SK-N-SH (cell line): Measurements from ENCODE around the gene AUTS2. TPM values are rescaled to one million over a fixed set of nuclear protein-coding genes. Genes with fewer than 3 reads are reported as not detected.
A peak's percentile ranks its signal among the peaks of the same experiment; 100 is the strongest.

Experiments used
- CTCF ChIA-PET: fragments of 300-600, 350-600 bp; formaldehyde crosslinking; extraction: SDS; loops from one replicate; lab custom pipeline; 2021; lab: Yijun Ruan, JAX
- POLR2A ChIA-PET: fragments of 350-600 bp; sonication (Branson Sonifier 250); formaldehyde crosslinking; extraction: SDS; loops from one replicate; lab custom pipeline; 2020; ENCODE audit warnings: antibody characterized with exemption, inconsistent platforms; lab: Yijun Ruan, JAX
- DNase-seq: peaks from one replicate; pipeline ENCODE4 v3.0.0; 2012
- H2AFZ ChIP-seq: fragments of 200-600 bp; sonication (generic); 2 replicates; pipeline ENCODE4 v1.8.1; 2016; ENCODE audit warnings: antibody characterized with exemption, mild to moderate bottlenecking, low read depth
- H3F3A ChIP-seq: fragments of 200-600 bp; sonication (generic); replicated peaks from 2 replicates; pipeline ENCODE3; 2016; ENCODE audit warnings: antibody characterized with exemption, mild to moderate bottlenecking; ENCODE audit not compliant: insufficient read depth
- H3K27ac ChIP-seq, 2 experiments: fragments of 200-500 bp in 1 of 2; fragments of 200-600 bp in 1 of 2; sonication (Bioruptor generic) in 1 of 2; sonication (generic), shearing (Covaris generic) in 1 of 2; 2 replicates each; pipeline versions ENCODE4 v1.5.1 to v1.6.1; 2014 to 2016; ENCODE audit warnings: low read depth in 2 of 2, inconsistent platforms in 1 of 2, low read length in 1 of 2, mild to moderate bottlenecking in 1 of 2, mixed read lengths in 1 of 2
- H3K27me3 ChIP-seq: fragments of 200-600 bp; sonication (generic), shearing (Covaris generic); 2 replicates; pipeline ENCODE4 v1.6.1; 2016; ENCODE audit warnings: mixed run types; ENCODE audit not compliant: insufficient read depth
- H3K36me3 ChIP-seq, 2 experiments: fragments of 200-500 bp in 1 of 2; fragments of 200-600 bp in 1 of 2; sonication (Bioruptor generic) in 1 of 2; sonication (generic) in 1 of 2; replicated peaks in 1 of 2; 2 replicates each; pipeline versions ENCODE3 to v1.5.1; 2014 to 2016; ENCODE audit warnings: low read length in 1 of 2, mild to moderate bottlenecking in 1 of 2; ENCODE audit not compliant: insufficient read depth in 2 of 2, control insufficient read depth in 1 of 2
- H3K4me1 ChIP-seq, 2 experiments: fragments of 200-500 bp in 1 of 2; fragments of 200-600 bp in 1 of 2; sonication (Bioruptor generic) in 1 of 2; sonication (generic), shearing (Covaris generic) in 1 of 2; 2 replicates each; pipeline versions ENCODE4 v1.5.1 to v1.6.1; 2014 to 2016; ENCODE audit warnings: low read depth in 1 of 2, low read length in 1 of 2, mixed run types in 1 of 2; ENCODE audit not compliant: insufficient read depth in 2 of 2, control insufficient read depth in 1 of 2
- H3K4me2 ChIP-seq: fragments of 200-600 bp; sonication (generic), shearing (Covaris generic); 2 replicates; pipeline ENCODE4 v1.6.1; 2017; ENCODE audit warnings: mixed run types
- H3K4me3 ChIP-seq, 2 experiments: fragments of 200-500 bp in 1 of 2; fragments of 200-600 bp in 1 of 2; sonication (Bioruptor generic) in 1 of 2; sonication (generic), shearing (Covaris generic) in 1 of 2; 2 replicates each; pipeline versions ENCODE4 v1.5.1 to v1.8.1; 2014 to 2016; ENCODE audit warnings: low read depth in 2 of 2, inconsistent platforms in 1 of 2, low read length in 1 of 2, mild to moderate bottlenecking in 1 of 2, mixed read lengths in 1 of 2, moderate library complexity in 1 of 2
- H3K79me2 ChIP-seq: fragments of 200-600 bp; sonication (generic); 2 replicates; pipeline ENCODE4 v1.8.1; 2017; ENCODE audit warnings: mild to moderate bottlenecking; ENCODE audit not compliant: insufficient read depth
- H3K9ac ChIP-seq: fragments of 200-600 bp; sonication (generic); 2 replicates; pipeline ENCODE4 v1.6.1; 2017; ENCODE audit warnings: mixed run types
- H3K9me2 ChIP-seq: fragments of 200-600 bp; sonication (generic); 2 replicates; pipeline ENCODE4 v1.6.1; 2017; ENCODE audit warnings: mixed run types
- H3K9me3 ChIP-seq: fragments of 200-600 bp; sonication (generic); 2 replicates; pipeline ENCODE4 v1.6.1; 2017; ENCODE audit warnings: mixed run types, mild to moderate bottlenecking, moderate library complexity
- H4K20me1 ChIP-seq: fragments of 200-600 bp; sonication (generic); 2 replicates; pipeline ENCODE4 v1.6.1; 2017; ENCODE audit warnings: mild to moderate bottlenecking, mixed run types; ENCODE audit not compliant: insufficient read depth
- GATA2 ChIP-seq: sonication (generic); formaldehyde crosslinking; IDR thresholded peaks from 2 replicates; pipeline ENCODE4 v1.5.0; 2020; ENCODE audit warnings: mild to moderate bottlenecking, missing genetic modification reagents
- MEF2A ChIP-seq: IDR thresholded peaks from 2 replicates; pipeline ENCODE4 v1.4.0; 2012; ENCODE audit warnings: low read depth, borderline replicate concordance
- RAD21 ChIP-seq: IDR thresholded peaks from 2 replicates; pipeline ENCODE4 v1.6.1; 2012; ENCODE audit warnings: mild to moderate bottlenecking, low read length
- REST ChIP-seq: IDR thresholded peaks from 2 replicates; pipeline ENCODE4 v1.6.1; 2012; ENCODE audit warnings: mild to moderate bottlenecking, low read depth, low read length, moderate library complexity
- SIN3A ChIP-seq: IDR thresholded peaks from 2 replicates; pipeline ENCODE4 v1.6.1; 2012; ENCODE audit warnings: low read depth, mild to moderate bottlenecking, low read length, moderate library complexity, borderline replicate concordance
- TEAD4 ChIP-seq: IDR thresholded peaks from 2 replicates; pipeline ENCODE4 v1.4.0; 2012; ENCODE audit warnings: mild to moderate bottlenecking, borderline replicate concordance; ENCODE audit not compliant: insufficient read depth
- USF2 ChIP-seq: fragments of 150-350 bp; IDR thresholded peaks from 2 replicates; pipeline ENCODE4 v1.6.1; 2017; ENCODE audit warnings: antibody characterized with exemption, low read length, low read depth, borderline replicate concordance
- WGBS: methylation state at CpG from one replicate; pipeline ENCODE4 v1.1.6; 2017; ENCODE audit warnings: low lambda C conversion rate; 5-methylcytosine and 5-hydroxymethylcytosine counted together
- polyA plus RNA-seq, 3 experiments: library from polyadenylated mRNA; depleted of rRNA; stranded (reverse); fragments of >200 nt; gene quantifications; 2 replicates each; pipeline ENCODE4 v1.2.3, GENCODE V29; 2012

Gene AUTS2
- polyA plus RNA-seq, 1 of the 3 experiments (the other 2 are of a cell fraction) = 15.6 TPM

GRCh38 chr7:69811476-69812308 lies 213.4 kb downstream of the AUTS2 start:
- no peaks in the 10 kb centered on the region for H3K27me3 ChIP-seq
- H3K4me3 ChIP-seq = no peak overlapping the region
- H3K4me1 ChIP-seq = peaks cover under 1 to 28% of the 10 kb centered on the region in 2 experiments; a peak in 3 of 4 replicates
- H3K27ac ChIP-seq = no peak overlapping the region
- H3K9me2 ChIP-seq = no peaks in the 10 kb centered on the region
- H2AFZ ChIP-seq = no peak overlapping the region
- ChIA-PET CTCF (interaction anchor here (2.1 kb wide), 1 partner anchor 12 kb away, joined by 5 read pairs; no protein-coding TSS in a partner anchor), POLR2A (interaction anchor here (0.5 kb wide), 1 partner anchor 148 kb away, joined by 4 read pairs; no protein-coding TSS in a partner anchor)
- 85% methylated on average over 7 of the region's 7 CpGs for WGBS
- no peaks in the 10 kb centered on the region for H3F3A ChIP-seq
- no peak for TF ChIP-seq SIN3A
- TF ChIP-seq MEF2A = no peak
- TF ChIP-seq RAD21 = no peak
- no peak for TF ChIP-seq REST
- no peak for TF ChIP-seq USF2
- no peak for TF ChIP-seq TEAD4
- H3K79me2 ChIP-seq = no peaks in the 10 kb centered on the region
- H3K4me2 ChIP-seq = no peak overlapping the region
- no peak overlapping the region for H3K9ac ChIP-seq
- H3K9me3 ChIP-seq = no peaks in the 10 kb centered on the region
- H4K20me1 ChIP-seq = no peaks in the 10 kb centered on the region
- DNase-seq = no peak
- no peaks in the 10 kb centered on the region for H3K36me3 ChIP-seq

- Histone ChIP-seq H3K4me2 (no peak overlapping the region), H3K27ac (no peak overlapping the region), H2AFZ (no peak overlapping the region), H3K9me3 (no peaks in the 10 kb centered on the region), H3K79me2 (peaks cover under 1% of the 10 kb centered on the region; the same call in 1 of the 2 replicates), H4K20me1 (no peaks in the 10 kb centered on the region; the same call in 1 of the 2 replicates), H3K9me2 (no peaks in the 10 kb centered on the region), H3F3A (no peaks in the 10 kb centered on the region), H3K27me3 (no peaks in the 10 kb centered on the region), H3K4me1 (peaks cover 12 to 39% of the 10 kb centered on the region in 2 experiments; a peak in 3 of 4 replicates), H3K36me3 (no peaks in the 10 kb centered on the region), H3K9ac (no peak overlapping the region)
- ChIA-PET CTCF (interaction anchor here (2.1 kb wide), 1 partner anchor 13 kb away, joined by 5 read pairs; no protein-coding TSS in a partner anchor), POLR2A (no interaction called here)
- DNase-seq = no peak
- 70% methylated on average over 1 of the region's 1 CpG for WGBS
- TF ChIP-seq USF2 = no peak
- peak; percentile 17; the same call in 1 of the 2 replicates for TF ChIP-seq GATA2 (CRISPR knock-in tag)
- TF ChIP-seq, all 33 proteins: peak for 1
- no peak overlapping the region for H3K4me3 ChIP-seq
Observed at GRCh38 chr7:69812756-69813155, 214.5 kb downstream of the AUTS2 start.
